HUES6 (cell line): Measurements from ENCODE around the gene SPANXN2.
"Not testable (repeated sequence)": the region's sequence is repeated elsewhere in the genome, so short reads cannot be mapped to it uniquely, and the experiment has no call there.

Experiments used
- H3K27ac ChIP-seq: 2 replicates; pipeline ENCODE4 v1.7.0; 2013; ENCODE audit warnings: low read depth, mild to moderate bottlenecking, low read length, inconsistent platforms
- H3K27me3 ChIP-seq: 2 replicates; pipeline ENCODE4 v1.6.1; 2013; ENCODE audit warnings: low read length; ENCODE audit not compliant: control insufficient read depth, insufficient read depth
- H3K36me3 ChIP-seq: 2 replicates; pipeline ENCODE4 v1.6.1; 2013; ENCODE audit warnings: low read length; ENCODE audit not compliant: control insufficient read depth, insufficient read depth
- H3K4me1 ChIP-seq: 2 replicates; pipeline ENCODE4 v1.6.1; 2013; ENCODE audit warnings: low read length; ENCODE audit not compliant: control insufficient read depth, insufficient read depth
- H3K4me3 ChIP-seq: 2 replicates; pipeline ENCODE4 v1.5.1; 2013; ENCODE audit warnings: low read depth, low read length
- H3K9ac ChIP-seq: one replicate; pipeline ENCODE4 v1.6.1; 2013; ENCODE audit warnings: mild to moderate bottlenecking, low read length
- H3K9me3 ChIP-seq: 2 replicates; pipeline ENCODE4 v1.6.1; 2013; ENCODE audit warnings: low read depth, low read length; ENCODE audit not compliant: control insufficient read depth, insufficient read depth

Gene SPANXN2

DNA sequence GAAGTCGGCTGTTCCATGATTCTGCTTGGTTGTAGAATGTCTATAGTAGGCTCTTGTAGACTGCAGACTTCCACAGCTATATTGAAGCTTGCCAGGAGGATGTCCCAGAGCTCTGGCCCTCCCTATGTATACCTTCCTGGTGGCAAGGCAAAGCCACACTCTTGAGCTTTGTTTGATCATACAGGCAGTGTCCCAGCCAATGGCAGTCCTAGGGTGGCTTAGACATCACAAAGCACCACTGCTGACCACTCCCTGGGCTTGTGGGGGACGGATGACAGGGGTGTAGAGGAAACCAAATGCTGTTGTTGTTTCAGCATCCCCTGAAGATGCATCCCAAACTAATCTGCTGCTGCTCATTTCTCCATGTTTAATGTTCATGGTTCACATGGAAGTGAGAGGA, at the start of gene SPANXN2:
Gene SPANXN2 (minus strand): TSS at position 101 of the 400 bp plus-strand sequence. CDS start 84 bp downstream, at position 17.
- H3K9me3 ChIP-seq, H3K27me3 ChIP-seq, H3K9ac ChIP-seq, H3K4me3 ChIP-seq, H3K36me3 ChIP-seq, H3K27ac ChIP-seq, H3K4me1 ChIP-seq: not testable (repeated sequence)

GRCh38 chrX:143768976-143769375, 48.4 kb upstream of the SPANXN2 start:
- H3K4me1 ChIP-seq: no peaks in the 10 kb centered on the region
- H3K36me3 ChIP-seq: no peaks in the 10 kb centered on the region
- no peak overlapping the region for H3K4me3 ChIP-seq
- no peak overlapping the region for H3K27ac ChIP-seq
- H3K9ac ChIP-seq: no peak overlapping the region
- H3K27me3 ChIP-seq: no peaks in the 10 kb centered on the region
- peaks cover 16% of the 10 kb centered on the region; the same call in 1 of the 2 replicates for H3K9me3 ChIP-seq

- not testable (repeated sequence) for H3K9ac ChIP-seq, H3K27me3 ChIP-seq, H3K4me3 ChIP-seq, H3K36me3 ChIP-seq, H3K27ac ChIP-seq, H3K4me1 ChIP-seq
- H3K9me3 ChIP-seq: peaks cover 16% of the 10 kb centered on the region; the same call in 1 of the 2 replicates
Measured at GRCh38 chrX:143767789-143768188, 47.2 kb upstream of the SPANXN2 start.

DNA sequence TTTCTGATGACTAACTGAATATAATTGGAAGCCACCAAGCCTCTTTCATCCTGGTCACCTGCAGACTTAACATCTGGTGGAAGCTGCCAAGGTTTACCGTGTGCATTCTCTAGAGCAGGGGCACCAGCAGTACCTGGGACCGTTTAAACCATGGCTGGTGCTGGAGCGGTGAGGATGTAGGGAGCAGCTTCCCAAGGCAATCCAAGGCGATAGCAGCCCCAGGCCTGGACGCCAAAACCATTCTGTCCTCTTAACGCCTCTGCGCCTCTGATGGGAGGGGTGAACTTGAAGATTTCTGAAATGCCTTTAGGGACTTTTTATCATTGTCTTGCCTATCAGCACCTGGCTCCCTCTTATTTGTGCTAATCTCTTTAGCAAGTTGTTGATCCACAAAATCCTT, 37.3 kb upstream of the SPANXN2 start:
- Histone ChIP-seq H3K36me3 (no peaks in the 10 kb centered on the region), H3K9ac (peak overlapping the region; percentile 38), H3K4me1 (no peaks in the 10 kb centered on the region), H3K27ac (no peak overlapping the region), H3K27me3 (peaks cover 20% of the 10 kb centered on the region), H3K9me3 (no peaks in the 10 kb centered on the region; the same call in 1 of the 2 replicates), H3K4me3 (peak overlapping the region; percentile 52)

GRCh38 chrX:143757375-143757774, 36.8 kb upstream of the SPANXN2 start:
- Histone ChIP-seq H3K27ac (no peak overlapping the region), H3K4me3 (peak overlapping the region; percentile 52), H3K27me3 (peaks cover 20% of the 10 kb centered on the region), H3K9me3 (no peaks in the 10 kb centered on the region; the same call in 1 of the 2 replicates), H3K9ac (peak overlapping the region; percentile 38), H3K4me1 (no peaks in the 10 kb centered on the region), H3K36me3 (no peaks in the 10 kb centered on the region)

- Histone ChIP-seq H3K4me1 (no peaks in the 10 kb centered on the region), H3K9me3 (no peaks in the 10 kb centered on the region; the same call in 1 of the 2 replicates)
Measured at GRCh38 chrX:143754183-143754582, 33.6 kb upstream of the SPANXN2 start.

GRCh38 chrX:143733866-143734265, 13.3 kb upstream of the SPANXN2 start:
- H3K4me3 ChIP-seq: no peak overlapping the region
- H3K27me3 ChIP-seq: no peaks in the 10 kb centered on the region
- H3K27ac ChIP-seq: no peak overlapping the region
- no peaks in the 10 kb centered on the region for H3K4me1 ChIP-seq
- H3K9me3 ChIP-seq: no peaks in the 10 kb centered on the region; the same call in 1 of the 2 replicates
- no peaks in the 10 kb centered on the region for H3K36me3 ChIP-seq
- H3K9ac ChIP-seq: no peak overlapping the region

More at GRCh38 chrX:143754183-143754582, 33.6 kb upstream of the SPANXN2 start:
- peaks cover 20% of the 10 kb centered on the region for H3K27me3 ChIP-seq
- no peak overlapping the region for H3K9ac ChIP-seq
- no peak overlapping the region for H3K27ac ChIP-seq
- no peak overlapping the region for H3K4me3 ChIP-seq
- H3K36me3 ChIP-seq: no peaks in the 10 kb centered on the region

- Histone ChIP-seq H3K27ac (no peak overlapping the region), H3K36me3 (no peaks in the 10 kb centered on the region)
Measured at GRCh38 chrX:143726296-143726695, 5.7 kb upstream of the SPANXN2 start.

GRCh38 chrX:143701460-143701859, 19.1 kb downstream of the SPANXN2 start:
- H3K36me3 ChIP-seq: no peaks in the 10 kb centered on the region
- H3K9ac ChIP-seq: no peak overlapping the region
- H3K9me3 ChIP-seq: peaks cover 42% of the 10 kb centered on the region
- no peak overlapping the region for H3K27ac ChIP-seq
- H3K4me1 ChIP-seq: no peaks in the 10 kb centered on the region
- no peaks in the 10 kb centered on the region for H3K27me3 ChIP-seq
- H3K4me3 ChIP-seq: no peak overlapping the region

More at GRCh38 chrX:143726296-143726695, 5.7 kb upstream of the SPANXN2 start:
- Histone ChIP-seq H3K27me3 (no peaks in the 10 kb centered on the region), H3K4me1 (no peaks in the 10 kb centered on the region), H3K9ac (no peak overlapping the region), H3K4me3 (no peak overlapping the region), H3K9me3 (peaks cover 8% of the 10 kb centered on the region; the same call in 1 of the 2 replicates)

DNA sequence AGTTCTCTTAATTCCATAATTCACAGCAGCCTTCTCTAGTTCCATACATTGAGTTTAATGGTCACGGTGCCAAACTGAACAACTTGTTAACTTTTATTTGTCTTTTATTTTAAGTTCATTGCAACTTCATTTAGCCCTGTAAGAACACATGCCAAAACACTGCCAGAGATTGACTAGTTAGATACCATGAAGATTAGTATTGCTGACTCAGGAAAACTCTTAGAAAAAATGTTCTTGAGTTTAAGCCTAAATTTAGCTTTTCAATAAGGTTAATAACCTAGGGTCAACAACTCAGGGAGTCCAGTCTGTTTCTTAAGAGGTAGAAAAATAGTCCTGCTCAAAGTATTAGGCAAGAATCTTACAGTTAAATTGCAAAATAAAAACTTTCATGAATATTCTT, 25.7 kb downstream of the SPANXN2 start:
- 0 out of 2 replicates have a peak, but pooled peaks cover 4% of the 10 kb centered on the region for H3K9me3 ChIP-seq
- no peak overlapping the region for H3K27ac ChIP-seq
- no peaks in the 10 kb centered on the region for H3K36me3 ChIP-seq
- no peaks in the 10 kb centered on the region for H3K4me1 ChIP-seq
- H3K4me3 ChIP-seq: no peak overlapping the region
- H3K9ac ChIP-seq: no peak overlapping the region
- H3K27me3 ChIP-seq: no peaks in the 10 kb centered on the region

GRCh38 chrX:143683486-143683885, 37.1 kb downstream of the SPANXN2 start:
- Histone ChIP-seq H3K4me3 (no peak overlapping the region), H3K27ac (no peak overlapping the region), H3K9ac (no peak overlapping the region), H3K36me3 (no peaks in the 10 kb centered on the region), H3K4me1 (no peaks in the 10 kb centered on the region), H3K9me3 (peaks cover 4% of the 10 kb centered on the region; the same call in 1 of the 2 replicates), H3K27me3 (no peaks in the 10 kb centered on the region)
